GM10266 (cell line): ENCODE results near the gene MAGI2.
"Not testable (repeated sequence)": the region's sequence is repeated elsewhere in the genome, so short reads cannot be mapped to it uniquely, and the experiment has no call there.

Experiments used
- DNase-seq: peaks from one replicate; pipeline ENCODE4 v3.0.0; 2012; ENCODE audit errors: extremely low spot score
- TF ChIP-seq, protein P1 (sequence below): IDR thresholded peaks from 2 replicates; pipeline ENCODE4 v1.5.1; 2012; ENCODE audit warnings: mild to moderate bottlenecking, low read depth; ENCODE audit not compliant: control insufficient read depth, insufficient read depth; ENCODE audit errors: missing control alignments

The MAGI2 gene

GRCh38 chr7:78587443-78588044 lies 865.9 kb downstream of the MAGI2 start:
- TF ChIP-seq, protein P1, sequence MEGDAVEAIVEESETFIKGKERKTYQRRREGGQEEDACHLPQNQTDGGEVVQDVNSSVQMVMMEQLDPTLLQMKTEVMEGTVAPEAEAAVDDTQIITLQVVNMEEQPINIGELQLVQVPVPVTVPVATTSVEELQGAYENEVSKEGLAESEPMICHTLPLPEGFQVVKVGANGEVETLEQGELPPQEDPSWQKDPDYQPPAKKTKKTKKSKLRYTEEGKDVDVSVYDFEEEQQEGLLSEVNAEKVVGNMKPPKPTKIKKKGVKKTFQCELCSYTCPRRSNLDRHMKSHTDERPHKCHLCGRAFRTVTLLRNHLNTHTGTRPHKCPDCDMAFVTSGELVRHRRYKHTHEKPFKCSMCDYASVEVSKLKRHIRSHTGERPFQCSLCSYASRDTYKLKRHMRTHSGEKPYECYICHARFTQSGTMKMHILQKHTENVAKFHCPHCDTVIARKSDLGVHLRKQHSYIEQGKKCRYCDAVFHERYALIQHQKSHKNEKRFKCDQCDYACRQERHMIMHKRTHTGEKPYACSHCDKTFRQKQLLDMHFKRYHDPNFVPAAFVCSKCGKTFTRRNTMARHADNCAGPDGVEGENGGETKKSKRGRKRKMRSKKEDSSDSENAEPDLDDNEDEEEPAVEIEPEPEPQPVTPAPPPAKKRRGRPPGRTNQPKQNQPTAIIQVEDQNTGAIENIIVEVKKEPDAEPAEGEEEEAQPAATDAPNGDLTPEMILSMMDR = peak; percentile 14
- no peak for DNase-seq

DNA sequence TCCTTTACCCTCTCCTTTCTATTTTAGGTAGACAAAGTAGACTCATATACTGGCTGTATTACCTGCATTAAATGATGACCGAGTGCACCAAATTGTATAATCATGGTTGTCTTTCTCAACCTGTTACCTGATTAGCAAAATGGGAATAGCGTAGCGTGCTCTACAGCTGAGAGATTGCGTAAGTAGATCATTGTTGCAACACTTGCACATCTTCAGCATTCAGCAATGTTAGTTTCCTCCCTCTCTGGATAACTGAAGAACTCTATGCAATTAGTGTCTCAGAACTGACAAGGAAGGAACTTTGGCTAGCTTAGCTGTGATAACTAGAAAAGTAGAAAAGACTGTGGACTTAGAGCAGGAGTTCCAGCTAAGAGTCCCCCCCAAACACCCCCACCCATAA lies 867.5 kb downstream of the MAGI2 start:
- TF ChIP-seq, protein P1 = no peak
- no peak for DNase-seq

- DNase-seq = no peak
- TF ChIP-seq, protein P1 = no peak
Measured at GRCh38 chr7:78578686-78579085, 874.8 kb downstream of the MAGI2 start.

DNA sequence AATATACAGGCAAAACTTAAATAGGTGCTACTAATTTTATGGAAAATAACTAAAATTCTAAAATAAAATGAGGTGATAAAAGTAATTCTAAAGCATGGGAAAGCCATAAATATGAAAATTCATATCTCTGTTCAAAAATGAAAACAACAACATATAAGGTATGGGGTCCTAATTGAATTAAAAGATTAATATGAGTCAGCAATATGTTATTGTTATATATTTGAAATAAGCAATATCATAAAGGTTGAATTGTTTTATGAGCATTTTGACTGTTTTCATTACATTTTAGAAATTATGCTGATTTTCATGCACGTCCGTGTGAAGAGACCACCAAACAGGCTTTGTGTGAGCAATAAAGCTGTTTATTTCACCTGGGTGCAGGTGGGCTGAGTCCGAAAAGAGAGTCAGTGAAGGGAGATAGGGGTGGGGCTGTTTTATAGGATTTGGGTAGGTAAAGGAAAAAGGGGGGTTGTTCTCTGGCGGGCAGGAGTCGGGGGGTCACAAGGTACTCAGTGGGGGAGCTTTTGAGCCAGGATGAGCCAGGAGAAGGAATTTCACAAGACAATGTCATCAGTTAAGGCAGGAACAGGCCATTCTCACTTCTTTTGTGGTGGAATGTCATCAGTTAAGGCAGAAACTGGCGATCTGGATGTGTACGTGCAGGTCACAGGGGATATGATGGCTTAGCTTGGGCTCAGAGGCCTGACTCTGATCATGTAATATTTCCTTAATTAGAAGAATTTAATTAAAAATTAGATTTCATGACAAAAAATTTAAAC lies 876.1 kb downstream of the MAGI2 start:
- not testable (repeated sequence) for DNase-seq

DNA sequence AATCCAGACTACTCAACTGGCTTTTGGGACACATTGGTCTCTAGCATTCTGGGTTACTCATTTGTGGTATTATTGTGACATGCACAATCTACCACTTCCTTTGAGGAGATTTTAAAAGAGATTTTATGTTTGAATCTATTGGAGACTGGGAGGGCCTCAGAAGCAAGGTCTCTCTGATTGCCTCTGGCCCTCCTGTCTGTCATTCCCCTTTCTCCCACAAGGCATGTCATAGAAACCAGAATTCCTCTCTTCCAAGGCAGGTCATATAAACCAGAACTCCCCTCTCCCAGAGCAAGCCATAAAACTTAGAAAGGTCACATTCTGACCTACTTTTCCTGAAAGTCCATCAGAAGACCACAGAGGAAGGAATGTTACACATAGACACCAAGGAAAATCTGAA lies 877.2 kb downstream of the MAGI2 start:
- no peak for DNase-seq
- TF ChIP-seq, protein P1 = no peak

DNA sequence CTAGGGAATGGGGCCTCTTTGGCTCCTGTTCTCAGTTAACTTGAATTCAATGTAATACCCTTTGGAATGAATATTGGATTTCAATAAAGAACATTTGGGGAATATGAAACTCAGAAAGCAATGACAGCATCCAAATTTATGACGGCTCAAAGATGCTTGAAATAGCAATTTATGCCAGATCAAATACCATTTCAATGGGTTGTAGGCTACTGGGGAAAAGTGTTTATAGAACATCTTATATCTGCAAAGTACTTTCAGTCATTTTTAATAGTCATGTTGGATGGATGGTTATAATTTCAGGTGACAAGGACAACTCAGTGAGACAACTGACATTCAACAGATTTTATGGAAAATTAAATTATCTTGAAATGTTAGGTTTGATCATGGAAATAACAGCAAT lies 882.2 kb downstream of the MAGI2 start:
- TF ChIP-seq, protein P1 = no peak
- no peak for DNase-seq

DNA sequence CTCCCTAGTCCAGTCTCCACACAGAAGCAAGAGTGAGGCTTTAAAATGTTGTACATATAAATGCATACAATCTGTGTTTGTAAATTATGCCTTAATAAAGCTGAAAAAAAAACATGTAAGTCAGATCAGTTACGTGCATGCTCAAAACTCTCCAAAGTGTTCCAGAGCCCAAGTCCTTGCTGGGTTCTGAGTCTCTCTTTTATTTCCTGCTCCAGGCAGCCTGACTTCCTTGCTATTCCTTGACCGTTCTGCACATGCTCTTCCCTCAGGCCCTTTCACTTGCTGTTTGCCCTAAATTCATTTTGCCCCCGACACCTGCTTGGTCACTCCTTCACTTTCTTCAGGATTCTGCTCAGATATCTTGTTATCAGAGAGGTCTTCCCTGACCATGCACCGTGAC lies 884.8 kb downstream of the MAGI2 start:
- DNase-seq = no peak
- TF ChIP-seq, protein P1 = no peak
